IMR-90 (cell line): ENCODE data around the gene DCDC2.
"Not testable (repeated sequence)": the region's sequence is repeated elsewhere in the genome, so short reads cannot be mapped to it uniquely, and the experiment has no call there.

Experiments
- BHLHE40 ChIP-seq: fragments of 150-350 bp; IDR thresholded peaks from 2 replicates; pipeline ENCODE4 v1.6.1; 2016; ENCODE audit warnings: mild to moderate bottlenecking, low read depth, low read length
- CEBPB ChIP-seq: IDR thresholded peaks from 2 replicates; pipeline ENCODE4 v1.6.1; 2012; ENCODE audit warnings: low read depth, low read length, improper control_type of control experiment
- FOS ChIP-seq: fragments of 150-350 bp; IDR thresholded peaks from 2 replicates; pipeline ENCODE4 v1.6.1; 2016; ENCODE audit warnings: low read depth, low read length
- MAFK ChIP-seq: IDR thresholded peaks from 2 replicates; pipeline ENCODE4 v1.6.1; 2012; ENCODE audit warnings: low read depth, low read length, improper control_type of control experiment
- MXI1 ChIP-seq: IDR thresholded peaks from 2 replicates; pipeline ENCODE4 v1.6.1; 2012; ENCODE audit warnings: low read depth, mild to moderate bottlenecking, low read length, moderate library complexity, borderline replicate concordance
- POLR2A ChIP-seq: IDR thresholded peaks from 2 replicates; pipeline ENCODE4 v1.6.1; 2012; ENCODE audit warnings: mild to moderate bottlenecking, low read depth, low read length
- RAD21 ChIP-seq: IDR thresholded peaks from 2 replicates; pipeline ENCODE4 v1.6.1; 2012; ENCODE audit warnings: low read length, improper control_type of control experiment
- SMC3 ChIP-seq: fragments of 150-350 bp; IDR thresholded peaks from 2 replicates; pipeline ENCODE4 v1.6.1; 2016; ENCODE audit warnings: low read depth, mild to moderate bottlenecking, antibody characterized with exemption, low read length, moderate library complexity
- TF ChIP-seq, protein P1 (sequence below): conservative IDR thresholded peaks from 2 replicates; pipeline ENCODE4 v1.5.1; 2012; ENCODE audit warnings: mild to moderate bottlenecking, low read depth, low read length, improper control_type of control experiment
- TF ChIP-seq, protein P2 (sequence below): fragments of 150-350 bp; IDR thresholded peaks from 2 replicates; pipeline ENCODE4 v1.6.1; 2016; ENCODE audit warnings: low read depth, mild to moderate bottlenecking, low read length, moderate library complexity, borderline replicate concordance

DNA sequence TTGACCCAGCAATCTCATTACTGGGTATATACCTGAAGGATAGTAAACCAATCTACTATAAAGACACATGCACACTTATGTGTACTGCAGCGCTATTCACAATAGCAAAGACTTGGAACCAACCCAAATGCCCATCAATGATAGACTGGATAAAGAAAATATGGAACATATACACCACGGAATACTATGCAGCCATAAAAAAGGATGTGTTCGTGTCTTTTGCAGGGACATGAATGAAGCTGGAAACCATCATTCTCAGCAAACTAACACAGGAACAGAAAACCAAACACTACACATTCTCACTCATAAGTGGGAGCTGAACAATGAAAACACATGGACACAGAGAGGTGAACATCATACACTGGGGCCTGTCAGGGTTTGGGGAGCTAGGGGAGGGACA, 153.7 kb downstream of the DCDC2 start:
- not testable (repeated sequence) for TF ChIP-seq SMC3, FOS, BHLHE40, POLR2A, MXI1, CEBPB, MAFK, RAD21
- TF ChIP-seq, protein P1, sequence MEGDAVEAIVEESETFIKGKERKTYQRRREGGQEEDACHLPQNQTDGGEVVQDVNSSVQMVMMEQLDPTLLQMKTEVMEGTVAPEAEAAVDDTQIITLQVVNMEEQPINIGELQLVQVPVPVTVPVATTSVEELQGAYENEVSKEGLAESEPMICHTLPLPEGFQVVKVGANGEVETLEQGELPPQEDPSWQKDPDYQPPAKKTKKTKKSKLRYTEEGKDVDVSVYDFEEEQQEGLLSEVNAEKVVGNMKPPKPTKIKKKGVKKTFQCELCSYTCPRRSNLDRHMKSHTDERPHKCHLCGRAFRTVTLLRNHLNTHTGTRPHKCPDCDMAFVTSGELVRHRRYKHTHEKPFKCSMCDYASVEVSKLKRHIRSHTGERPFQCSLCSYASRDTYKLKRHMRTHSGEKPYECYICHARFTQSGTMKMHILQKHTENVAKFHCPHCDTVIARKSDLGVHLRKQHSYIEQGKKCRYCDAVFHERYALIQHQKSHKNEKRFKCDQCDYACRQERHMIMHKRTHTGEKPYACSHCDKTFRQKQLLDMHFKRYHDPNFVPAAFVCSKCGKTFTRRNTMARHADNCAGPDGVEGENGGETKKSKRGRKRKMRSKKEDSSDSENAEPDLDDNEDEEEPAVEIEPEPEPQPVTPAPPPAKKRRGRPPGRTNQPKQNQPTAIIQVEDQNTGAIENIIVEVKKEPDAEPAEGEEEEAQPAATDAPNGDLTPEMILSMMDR = not testable (repeated sequence)
- TF ChIP-seq, protein P2, sequence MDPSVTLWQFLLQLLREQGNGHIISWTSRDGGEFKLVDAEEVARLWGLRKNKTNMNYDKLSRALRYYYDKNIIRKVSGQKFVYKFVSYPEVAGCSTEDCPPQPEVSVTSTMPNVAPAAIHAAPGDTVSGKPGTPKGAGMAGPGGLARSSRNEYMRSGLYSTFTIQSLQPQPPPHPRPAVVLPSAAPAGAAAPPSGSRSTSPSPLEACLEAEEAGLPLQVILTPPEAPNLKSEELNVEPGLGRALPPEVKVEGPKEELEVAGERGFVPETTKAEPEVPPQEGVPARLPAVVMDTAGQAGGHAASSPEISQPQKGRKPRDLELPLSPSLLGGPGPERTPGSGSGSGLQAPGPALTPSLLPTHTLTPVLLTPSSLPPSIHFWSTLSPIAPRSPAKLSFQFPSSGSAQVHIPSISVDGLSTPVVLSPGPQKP = not testable (repeated sequence)
